ENCODE measurements around the gene ATIC. TPM values are rescaled to one million over a fixed set of nuclear protein-coding genes. Genes with fewer than 3 reads are reported as not detected.

The ATIC gene
- total RNA-seq, 1 experiment from 2014 or later = 173 TPM

DNA sequence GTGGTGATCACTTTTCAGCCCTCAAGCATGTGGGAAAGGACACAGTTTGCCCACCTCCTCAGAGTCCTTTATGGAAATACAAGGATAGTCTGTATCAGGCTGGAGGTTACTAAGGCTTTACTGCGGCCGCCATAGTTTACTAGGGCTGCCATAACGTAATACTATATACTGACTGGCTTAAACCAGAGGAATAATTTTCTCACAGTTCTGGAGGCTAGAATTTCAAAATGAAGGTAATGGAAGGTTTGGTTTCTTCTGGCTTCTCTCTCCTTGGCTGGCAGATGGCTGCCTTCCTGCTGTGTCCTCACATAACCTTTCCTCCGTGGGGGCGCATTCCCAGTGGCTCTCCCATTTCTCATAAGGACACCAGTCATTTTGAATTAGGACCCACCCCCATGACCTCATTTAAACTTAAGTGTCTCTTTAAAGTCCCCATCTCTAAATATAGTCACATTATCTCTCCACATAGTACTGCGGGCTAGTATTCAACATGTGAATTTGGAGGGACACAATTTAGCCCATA, 12.5 kb upstream of the ATIC start:
- Histone ChIP-seq H3K27ac (ENCODE audit: low read depth, low read length) (no peak overlapping the region), H3K9me2 (ENCODE audit: insufficient read depth) (no peaks in the 10 kb centered on the region), H3K36me3 (ENCODE audit: control insufficient read depth in 1 of 2, insufficient read depth in 2 of 2, low read length in 2 of 2) (no peaks in the 10 kb centered on the region), H2AFZ (ENCODE audit: low read depth, low read length, poor library complexity, severe bottlenecking) (no peak overlapping the region), H3K9ac (ENCODE audit: low read length) (no peak overlapping the region), H3K4me2 (ENCODE audit: low read length) (no peak overlapping the region), H3K79me2 (ENCODE audit: insufficient read depth, low read length) (no peaks in the 10 kb centered on the region), H4K20me1 (ENCODE audit: insufficient read depth) (no peaks in the 10 kb centered on the region), H3K4me3 (replicated peaks in 1 of 2; ENCODE audit: low read depth in 1 of 2, low read length in 2 of 2) (no peak overlapping the region), H3K4me1 (ENCODE audit: control insufficient read depth in 1 of 2, insufficient read depth in 2 of 2, low read length in 2 of 2) (peaks cover 0 to 10% of the 10 kb centered on the region in 2 experiments; a peak in 2 of 4 replicates), H3K27me3 (ENCODE audit: insufficient read depth, low read length) (no peaks in the 10 kb centered on the region), H3K9me3 (ENCODE audit: control insufficient read depth in 1 of 2, insufficient read depth in 1 of 2, low read depth in 1 of 2, low read length in 2 of 2) (peaks cover 0 to 15% of the 10 kb centered on the region in 2 experiments; a peak in 1 of 4 replicates)
- DNase-seq (ENCODE audit: low read depth, low spot score) = no peak
- intact Hi-C loops (cut with micrococcal nuclease) = no loop called here
- no TSS peak for BruUV-seq (replicated peaks)
- no peak for ATAC-seq
- ChIA-PET POLR2A (no interaction called here), RAD21 (ENCODE audit: low non-redundant PET in 1 of 2, low total read pairs in 2 of 2, uncharacterized antibody in 2 of 2, unreplicated experiment in 2 of 2) (no interaction called here), CTCF (no interaction called here)
- no peak for TF ChIP-seq EZH2 (IDR thresholded peaks at IDR 0.05)
- TF ChIP-seq ELF1 (IDR thresholded peaks at IDR 0.05; ENCODE audit: borderline replicate concordance, low read depth) = no peak
- TF ChIP-seq JUND (IDR thresholded peaks at IDR 0.05) = no peak
- no peak for TF ChIP-seq FOSL1 (IDR thresholded peaks at IDR 0.05; ENCODE audit: low read depth)
- no peak for TF ChIP-seq SIN3A (IDR thresholded peaks at IDR 0.05; ENCODE audit: low read depth)
- TF ChIP-seq, protein P1, sequence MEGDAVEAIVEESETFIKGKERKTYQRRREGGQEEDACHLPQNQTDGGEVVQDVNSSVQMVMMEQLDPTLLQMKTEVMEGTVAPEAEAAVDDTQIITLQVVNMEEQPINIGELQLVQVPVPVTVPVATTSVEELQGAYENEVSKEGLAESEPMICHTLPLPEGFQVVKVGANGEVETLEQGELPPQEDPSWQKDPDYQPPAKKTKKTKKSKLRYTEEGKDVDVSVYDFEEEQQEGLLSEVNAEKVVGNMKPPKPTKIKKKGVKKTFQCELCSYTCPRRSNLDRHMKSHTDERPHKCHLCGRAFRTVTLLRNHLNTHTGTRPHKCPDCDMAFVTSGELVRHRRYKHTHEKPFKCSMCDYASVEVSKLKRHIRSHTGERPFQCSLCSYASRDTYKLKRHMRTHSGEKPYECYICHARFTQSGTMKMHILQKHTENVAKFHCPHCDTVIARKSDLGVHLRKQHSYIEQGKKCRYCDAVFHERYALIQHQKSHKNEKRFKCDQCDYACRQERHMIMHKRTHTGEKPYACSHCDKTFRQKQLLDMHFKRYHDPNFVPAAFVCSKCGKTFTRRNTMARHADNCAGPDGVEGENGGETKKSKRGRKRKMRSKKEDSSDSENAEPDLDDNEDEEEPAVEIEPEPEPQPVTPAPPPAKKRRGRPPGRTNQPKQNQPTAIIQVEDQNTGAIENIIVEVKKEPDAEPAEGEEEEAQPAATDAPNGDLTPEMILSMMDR (IDR thresholded peaks at IDR 0.05 in 2 of 3, conservative IDR thresholded peaks at IDR 0.05 in 1 of 3; ENCODE audit: borderline replicate concordance in 1 of 3, insufficient read depth in 1 of 3, low read depth in 2 of 3, low read length in 2 of 3) = no peak
- TF ChIP-seq, protein P2, sequence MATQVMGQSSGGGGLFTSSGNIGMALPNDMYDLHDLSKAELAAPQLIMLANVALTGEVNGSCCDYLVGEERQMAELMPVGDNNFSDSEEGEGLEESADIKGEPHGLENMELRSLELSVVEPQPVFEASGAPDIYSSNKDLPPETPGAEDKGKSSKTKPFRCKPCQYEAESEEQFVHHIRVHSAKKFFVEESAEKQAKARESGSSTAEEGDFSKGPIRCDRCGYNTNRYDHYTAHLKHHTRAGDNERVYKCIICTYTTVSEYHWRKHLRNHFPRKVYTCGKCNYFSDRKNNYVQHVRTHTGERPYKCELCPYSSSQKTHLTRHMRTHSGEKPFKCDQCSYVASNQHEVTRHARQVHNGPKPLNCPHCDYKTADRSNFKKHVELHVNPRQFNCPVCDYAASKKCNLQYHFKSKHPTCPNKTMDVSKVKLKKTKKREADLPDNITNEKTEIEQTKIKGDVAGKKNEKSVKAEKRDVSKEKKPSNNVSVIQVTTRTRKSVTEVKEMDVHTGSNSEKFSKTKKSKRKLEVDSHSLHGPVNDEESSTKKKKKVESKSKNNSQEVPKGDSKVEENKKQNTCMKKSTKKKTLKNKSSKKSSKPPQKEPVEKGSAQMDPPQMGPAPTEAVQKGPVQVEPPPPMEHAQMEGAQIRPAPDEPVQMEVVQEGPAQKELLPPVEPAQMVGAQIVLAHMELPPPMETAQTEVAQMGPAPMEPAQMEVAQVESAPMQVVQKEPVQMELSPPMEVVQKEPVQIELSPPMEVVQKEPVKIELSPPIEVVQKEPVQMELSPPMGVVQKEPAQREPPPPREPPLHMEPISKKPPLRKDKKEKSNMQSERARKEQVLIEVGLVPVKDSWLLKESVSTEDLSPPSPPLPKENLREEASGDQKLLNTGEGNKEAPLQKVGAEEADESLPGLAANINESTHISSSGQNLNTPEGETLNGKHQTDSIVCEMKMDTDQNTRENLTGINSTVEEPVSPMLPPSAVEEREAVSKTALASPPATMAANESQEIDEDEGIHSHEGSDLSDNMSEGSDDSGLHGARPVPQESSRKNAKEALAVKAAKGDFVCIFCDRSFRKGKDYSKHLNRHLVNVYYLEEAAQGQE (IDR thresholded peaks at IDR 0.05; ENCODE audit: low read depth) = no peak
- no peak for TF ChIP-seq ZFX (IDR thresholded peaks at IDR 0.05)
- TF ChIP-seq POLR2A (IDR thresholded peaks at IDR 0.05; ENCODE audit: borderline replicate concordance, extremely low read depth, insufficient read depth, insufficient read length) = no peak
- TF ChIP-seq CBX3 (IDR thresholded peaks at IDR 0.05; ENCODE audit: low read depth) = no peak
- TF ChIP-seq CEBPB (IDR thresholded peaks at IDR 0.05; ENCODE audit: low read depth) = no peak
- no peak for TF ChIP-seq YY1 (IDR thresholded peaks at IDR 0.05; ENCODE audit: extremely low read depth, insufficient replicate concordance, low read depth, low read length)
- TF ChIP-seq, protein P3, sequence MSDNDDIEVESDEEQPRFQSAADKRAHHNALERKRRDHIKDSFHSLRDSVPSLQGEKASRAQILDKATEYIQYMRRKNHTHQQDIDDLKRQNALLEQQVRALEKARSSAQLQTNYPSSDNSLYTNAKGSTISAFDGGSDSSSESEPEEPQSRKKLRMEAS (IDR thresholded peaks at IDR 0.05) = no peak
- TF ChIP-seq, protein P4, sequence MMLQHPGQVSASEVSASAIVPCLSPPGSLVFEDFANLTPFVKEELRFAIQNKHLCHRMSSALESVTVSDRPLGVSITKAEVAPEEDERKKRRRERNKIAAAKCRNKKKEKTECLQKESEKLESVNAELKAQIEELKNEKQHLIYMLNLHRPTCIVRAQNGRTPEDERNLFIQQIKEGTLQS (IDR thresholded peaks at IDR 0.05) = no peak
- no peak for TF ChIP-seq TCF7L2 (IDR thresholded peaks at IDR 0.05; ENCODE audit: borderline replicate concordance, extremely low read depth, insufficient read depth, insufficient read length)
- no peak for TF ChIP-seq SRF (IDR thresholded peaks at IDR 0.05; ENCODE audit: low read depth)

Data from HCT116 (cell line).